HCEC 1CT (cell line): ENCODE results near the gene SAMD7.

Source experiments
- DNase-seq: peaks from one replicate; pipeline ENCODE4 v3.0.0-alpha.2; 2017

SAMD7 gene

GRCh38 chr3:169966951-169967915 is 55.9 kb downstream of the SAMD7 start:
- DNase-seq = peak; percentile 65

- no peak for DNase-seq
These were observed 57.0 kb downstream of the SAMD7 start for GRCh38 chr3:169968224-169968885.

GRCh38 chr3:169969174-169970095 is 58.1 kb downstream of the SAMD7 start:
- DNase-seq = no peak

GRCh38 chr3:169970847-169971246 is 59.5 kb downstream of the SAMD7 start:
- no peak for DNase-seq

- no peak for DNase-seq
These were observed 60.1 kb downstream of the SAMD7 start for GRCh38 chr3:169971522-169971921.

GRCh38 chr3:169980055-169980454 is 68.7 kb downstream of the SAMD7 start:
- DNase-seq = peak; percentile 86

- no peak for DNase-seq
These were observed 72.9 kb downstream of the SAMD7 start for GRCh38 chr3:169984292-169984691.
